ENCODE data around the gene MEX3D. TPM values are rescaled to one million over a fixed set of nuclear protein-coding genes. Genes with fewer than 3 reads are reported as not detected.

MEX3D gene
- total and polyA plus RNA-seq, 7 donors = 4.8 to 16.1 (median 10.3) TPM

GRCh38 chr19:1606138-1606651 is 38.1 kb upstream of the MEX3D start:
- no peaks in the 10 kb centered on the region for H3K27me3 ChIP-seq
- H3K4me1 ChIP-seq = peaks cover 0 to 39% (median 36%) of the 10 kb centered on the region in 4 donors
- peak overlapping the region; percentile 87 to 98 (median 95) for H3K4me3 ChIP-seq
- 9 to 18% methylated on average over 16 of the region's 16 CpGs for WGBS, 2 donors
- H3K9me3 ChIP-seq = no peaks in the 10 kb centered on the region
- H3K36me3 ChIP-seq = peaks cover 0 to 20% (median 1%) of the 10 kb centered on the region in 4 donors
- TF ChIP-seq EP300 (IDR thresholded peaks at IDR 0.05) (no peak), POLR2A (IDR thresholded peaks at IDR 0.05) (no peak), POLR2AphosphoS5 (IDR thresholded peaks at IDR 0.05) (no peak), CTCF (IDR thresholded peaks at IDR 0.05) (no peak)
- intact Hi-C loops (cut with DNase I) = loop anchor here (1.0 to 5.0 kb wide), 2 partner anchors 39 to 45 kb away; partner anchors contain the start of gene MEX3D
- H3K27ac ChIP-seq = peak overlapping the region; percentile 90 to 96 (median 94)
- no peak for DNase-seq

- Histone ChIP-seq H3K4me3 (peak within 1 kb of the TSS; percentile 87 to 98 (median 95)), H3K9me3 (no peaks in the 10 kb centered on the region), H3K27ac (peak within 1 kb of the TSS; percentile 90 to 96 (median 94)), H3K4me1 (peaks cover 0 to 39% (median 36%) of the 10 kb centered on the region in 4 donors), H3K36me3 (peaks cover 0 to 16% (median 0%) of the 10 kb centered on the region in 4 donors), H3K27me3 (no peaks in the 10 kb centered on the region)
- peak; percentile 98 for DNase-seq
- 0 to 1% methylated on average over 79 of the region's 79 CpGs for WGBS, 2 donors
- intact Hi-C loops (cut with DNase I) = loop anchor here (1.0 to 5.0 kb wide), 2 partner anchors 38 to 46 kb away; partner anchors contain the start of gene MEX3D
- TF ChIP-seq POLR2A (IDR thresholded peaks at IDR 0.05) (peak in 1 of 2 donors; percentile 20), CTCF (IDR thresholded peaks at IDR 0.05) (peak; percentile 61 to 77 (median 66)), POLR2AphosphoS5 (IDR thresholded peaks at IDR 0.05) (peak; percentile 22 to 86 (median 70)), EP300 (IDR thresholded peaks at IDR 0.05) (no peak)
Measured at GRCh38 chr19:1605236-1606137, 37.4 kb upstream of the MEX3D start, which contains the start of gene UQCR11. TSS of gene UQCR11 (minus strand) at chr19:1605462. CDS start at chr19:1605409, 53 bp downstream.

GRCh38 chr19:1602091-1602707 is 34.1 kb upstream of the MEX3D start:
- peaks cover 9 to 37% (median 24%) of the 10 kb centered on the region in 4 donors for H3K36me3 ChIP-seq
- no peak for TF ChIP-seq POLR2A (IDR thresholded peaks at IDR 0.05)
- no peak for TF ChIP-seq POLR2AphosphoS5 (IDR thresholded peaks at IDR 0.05)
- no peak for TF ChIP-seq EP300 (IDR thresholded peaks at IDR 0.05)
- no peak for TF ChIP-seq CTCF (IDR thresholded peaks at IDR 0.05)
- 94 to 96% methylated on average over 21 of the region's 21 CpGs for WGBS, 2 donors
- H3K4me3 ChIP-seq = no peak overlapping the region
- no peak for DNase-seq
- intact Hi-C loops (cut with DNase I) = no loop called here
- H3K4me1 ChIP-seq = peaks cover 0 to 43% (median 36%) of the 10 kb centered on the region in 4 donors
- H3K9me3 ChIP-seq = no peaks in the 10 kb centered on the region
- H3K27ac ChIP-seq = no peak overlapping the region
- H3K27me3 ChIP-seq = no peaks in the 10 kb centered on the region

GRCh38 chr19:1601613-1602064 is 33.5 kb upstream of the MEX3D start:
- TF ChIP-seq CTCF (IDR thresholded peaks at IDR 0.05) = no peak
- no peak for TF ChIP-seq POLR2A (IDR thresholded peaks at IDR 0.05)
- no peak for TF ChIP-seq EP300 (IDR thresholded peaks at IDR 0.05)
- no peak for TF ChIP-seq POLR2AphosphoS5 (IDR thresholded peaks at IDR 0.05)
- Histone ChIP-seq H3K4me3 (no peak overlapping the region), H3K9me3 (no peaks in the 10 kb centered on the region), H3K27ac (no peak overlapping the region), H3K27me3 (no peaks in the 10 kb centered on the region), H3K4me1 (peaks cover 0 to 41% (median 34%) of the 10 kb centered on the region in 4 donors), H3K36me3 (peaks cover 11 to 43% (median 28%) of the 10 kb centered on the region in 4 donors)
- no peak for DNase-seq
- WGBS, 2 donors = 81 to 90% methylated on average over 14 of the region's 14 CpGs
- intact Hi-C loops (cut with DNase I) = no loop called here

Measured in sigmoid colon (tissue), 7 donors.